ENCODE data around the gene CD38.

Gene CD38

GRCh38 chr4:15776871-15777648 is 1.1 kb upstream of the CD38 start:
- H3K4me1 ChIP-seq: peaks cover 79% of the 10 kb centered on the region
- peak overlapping the region; percentile 90 for H3K9ac ChIP-seq
- H3K4me2 ChIP-seq: peak overlapping the region; percentile 83
- H3K4me3 ChIP-seq: peak overlapping the region; percentile 90
- H3K9me3 ChIP-seq: peaks cover 8% of the 10 kb centered on the region; the same call in 1 of the 2 replicates
- H3K36me3 ChIP-seq: peaks cover 16% of the 10 kb centered on the region
- H4K20me1 ChIP-seq: no peaks in the 10 kb centered on the region
- H3K27ac ChIP-seq: peak overlapping the region; percentile 95
- H3K27me3 ChIP-seq: no peaks in the 10 kb centered on the region
- TF ChIP-seq Cebpa-rat (IDR thresholded peaks at IDR 0.05): peak; percentile 57; the same call in 1 of the 2 replicates

DNA sequence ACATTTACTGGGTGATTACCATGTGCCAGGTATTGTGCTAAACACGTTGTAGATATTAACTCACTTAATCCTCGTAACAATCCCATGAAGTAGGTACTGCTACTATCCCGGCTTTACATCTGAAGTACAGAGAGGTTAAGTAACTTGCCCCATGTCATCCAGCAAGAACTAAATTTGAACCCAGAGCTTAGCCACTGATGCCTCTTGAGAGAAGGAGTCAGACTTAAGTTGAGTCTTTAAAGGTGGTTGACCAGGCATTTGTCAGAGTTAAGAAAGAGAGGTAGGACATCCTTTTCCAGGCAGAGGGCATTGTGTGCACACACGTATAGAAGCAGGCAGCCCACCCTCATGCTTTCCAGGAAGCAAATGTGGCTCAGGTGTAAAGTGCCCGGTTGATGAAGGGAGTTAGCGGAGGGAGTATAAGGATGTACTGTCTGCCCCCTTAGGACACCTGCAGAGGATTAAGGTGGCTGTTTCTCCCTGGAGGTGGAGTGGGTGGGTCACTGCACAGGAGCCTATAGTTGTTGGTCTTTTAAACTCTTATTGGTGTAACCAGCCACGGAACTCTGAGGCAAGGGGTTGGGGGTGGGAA is 335 bp upstream of the CD38 start:
- peaks cover 15% of the 10 kb centered on the region for H3K9me3 ChIP-seq
- no peaks in the 10 kb centered on the region for H3K27me3 ChIP-seq
- no peak for TF ChIP-seq Cebpa-rat (IDR thresholded peaks at IDR 0.05)
- H3K4me2 ChIP-seq: peak overlapping the region; percentile 83
- H4K20me1 ChIP-seq: no peaks in the 10 kb centered on the region
- H3K9ac ChIP-seq: peak overlapping the region; percentile 90
- H3K27ac ChIP-seq: peak overlapping the region; percentile 95
- H3K36me3 ChIP-seq: peaks cover 24% of the 10 kb centered on the region
- peak overlapping the region; percentile 90 for H3K4me3 ChIP-seq
- peaks cover 79% of the 10 kb centered on the region for H3K4me1 ChIP-seq

DNA sequence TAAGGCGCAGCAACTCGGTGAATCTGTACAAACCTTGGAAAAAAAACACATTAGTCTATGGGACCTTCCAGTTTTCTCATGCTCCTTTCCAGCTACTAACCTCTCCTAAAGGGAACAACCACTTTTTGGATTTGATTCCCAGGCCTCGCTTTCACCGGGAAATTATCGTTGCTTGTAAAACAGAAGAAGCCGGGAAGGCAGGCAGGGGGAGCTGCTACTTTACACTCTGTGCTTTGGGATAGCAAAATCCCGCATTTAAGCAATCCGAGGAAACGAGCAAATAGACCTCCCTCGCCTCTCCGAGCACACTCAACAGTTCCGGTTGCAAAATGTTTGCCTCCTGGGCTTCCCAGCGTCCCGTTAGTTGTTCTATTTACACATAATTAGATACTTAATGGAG is 1.2 kb downstream of the CD38 start:
- Histone ChIP-seq H3K4me1 (peaks cover 74% of the 10 kb centered on the region), H3K27ac (peak overlapping the region; percentile 95), H4K20me1 (no peaks in the 10 kb centered on the region), H3K36me3 (peaks cover 39% of the 10 kb centered on the region), H3K9ac (peak overlapping the region; percentile 90), H3K4me2 (peak overlapping the region; percentile 83), H3K27me3 (no peaks in the 10 kb centered on the region), H3K4me3 (peak overlapping the region; percentile 90), H3K9me3 (peaks cover 30% of the 10 kb centered on the region)
- TF ChIP-seq Cebpa-rat (IDR thresholded peaks at IDR 0.05): no peak

DNA sequence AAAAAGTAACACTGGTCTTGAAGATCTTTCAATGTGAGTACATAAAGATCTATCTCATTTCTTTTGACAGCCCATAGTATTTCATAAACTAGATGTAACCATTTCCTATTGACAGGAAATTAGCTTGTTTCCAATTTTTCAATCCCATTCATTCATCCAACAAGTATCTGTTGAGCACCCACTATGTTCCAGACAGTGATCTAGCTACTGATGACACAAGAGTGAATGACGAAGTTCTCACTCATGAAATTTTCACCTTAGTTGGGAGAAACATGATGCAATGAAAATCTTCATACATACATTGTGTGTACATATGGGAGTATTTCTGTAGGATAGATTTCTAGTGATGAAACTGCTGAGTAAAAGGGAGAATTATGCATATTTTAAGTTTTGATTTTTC is 1.7 kb downstream of the CD38 start:
- Histone ChIP-seq H3K27me3 (no peaks in the 10 kb centered on the region), H3K4me1 (peaks cover 74% of the 10 kb centered on the region), H3K27ac (peak overlapping the region; percentile 95), H3K4me3 (peak overlapping the region; percentile 90), H3K36me3 (peaks cover 44% of the 10 kb centered on the region), H3K9ac (peak overlapping the region; percentile 90), H4K20me1 (no peaks in the 10 kb centered on the region), H3K4me2 (peak overlapping the region; percentile 83), H3K9me3 (peaks cover 35% of the 10 kb centered on the region)
- TF ChIP-seq Cebpa-rat (IDR thresholded peaks at IDR 0.05): no peak

DNA sequence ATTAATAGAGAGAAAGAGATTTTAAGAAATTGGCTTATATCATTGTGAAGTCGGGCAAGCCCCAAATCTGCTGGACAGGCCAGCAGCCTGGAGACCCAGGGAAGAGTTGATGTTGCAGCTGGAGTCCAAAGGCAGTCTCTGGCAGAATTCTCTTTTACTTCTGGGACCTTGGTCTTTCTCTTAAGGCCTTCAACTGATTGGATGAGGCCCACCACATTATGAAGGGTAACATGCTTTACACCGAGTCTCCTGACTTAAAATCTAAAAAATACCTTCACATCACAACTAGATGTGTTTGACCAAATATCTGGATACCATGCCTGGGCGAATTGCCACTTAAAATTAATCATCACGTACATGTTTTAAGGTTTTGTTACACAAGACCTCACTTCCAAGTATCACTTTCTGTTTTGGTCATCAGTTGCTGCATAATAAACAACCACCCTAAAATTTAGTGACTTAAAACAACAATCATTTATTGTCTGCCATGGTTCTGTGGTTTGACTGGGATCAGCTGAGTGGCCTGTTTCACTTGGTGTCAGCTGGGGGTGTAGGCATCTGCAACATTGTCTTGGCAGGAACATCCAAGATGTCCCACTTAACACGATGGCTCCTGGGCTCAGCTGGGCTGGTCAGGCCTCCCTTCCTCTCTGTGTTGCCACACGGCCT is 3.4 kb downstream of the CD38 start:
- Histone ChIP-seq H3K9ac (no peak overlapping the region), H4K20me1 (peaks cover 3% of the 10 kb centered on the region; the same call in 1 of the 2 replicates), H3K27ac (peak overlapping the region; percentile 95), H3K36me3 (peaks cover 61% of the 10 kb centered on the region), H3K4me1 (peaks cover 60% of the 10 kb centered on the region), H3K27me3 (no peaks in the 10 kb centered on the region), H3K4me2 (peak overlapping the region; percentile 83), H3K4me3 (peak overlapping the region; percentile 90), H3K9me3 (peaks cover 53% of the 10 kb centered on the region)
- no peak for TF ChIP-seq Cebpa-rat (IDR thresholded peaks at IDR 0.05)

GRCh38 chr4:15783676-15784075 is 5.5 kb downstream of the CD38 start:
- H3K36me3 ChIP-seq: peaks cover 82% of the 10 kb centered on the region
- peaks cover 23% of the 10 kb centered on the region; the same call in 1 of the 2 replicates for H4K20me1 ChIP-seq
- H3K4me1 ChIP-seq: peaks cover 46% of the 10 kb centered on the region
- no peak overlapping the region for H3K4me2 ChIP-seq
- peak overlapping the region; percentile 90; the same call in 1 of the 2 replicates for H3K4me3 ChIP-seq
- H3K27me3 ChIP-seq: no peaks in the 10 kb centered on the region
- no peak overlapping the region for H3K27ac ChIP-seq
- H3K9ac ChIP-seq: no peak overlapping the region
- H3K9me3 ChIP-seq: peaks cover 74% of the 10 kb centered on the region
- TF ChIP-seq Cebpa-rat (IDR thresholded peaks at IDR 0.05): no peak

- TF ChIP-seq Cebpa-rat (IDR thresholded peaks at IDR 0.05): no peak
- H3K27ac ChIP-seq: no peak overlapping the region
- H3K27me3 ChIP-seq: no peaks in the 10 kb centered on the region
- no peak overlapping the region for H3K9ac ChIP-seq
- H4K20me1 ChIP-seq: peaks cover 23% of the 10 kb centered on the region; the same call in 1 of the 2 replicates
- H3K36me3 ChIP-seq: peaks cover 94% of the 10 kb centered on the region
- H3K9me3 ChIP-seq: peaks cover 86% of the 10 kb centered on the region
- H3K4me3 ChIP-seq: no peak overlapping the region
- H3K4me2 ChIP-seq: no peak overlapping the region
- H3K4me1 ChIP-seq: peaks cover 45% of the 10 kb centered on the region
These were observed 7.0 kb downstream of the CD38 start for GRCh38 chr4:15784959-15785634.

- H3K4me3 ChIP-seq: 0 out of 2 replicates have a peak overlapping the region, but pooled peaks have one; percentile 14
- H3K9me3 ChIP-seq: peaks cover 88% of the 10 kb centered on the region
- H3K36me3 ChIP-seq: peaks cover 88% of the 10 kb centered on the region
- peaks cover 23% of the 10 kb centered on the region; the same call in 1 of the 2 replicates for H4K20me1 ChIP-seq
- H3K9ac ChIP-seq: no peak overlapping the region
- no peak for TF ChIP-seq Cebpa-rat (IDR thresholded peaks at IDR 0.05)
- H3K27ac ChIP-seq: no peak overlapping the region
- no peak overlapping the region for H3K4me2 ChIP-seq
- peaks cover 29% of the 10 kb centered on the region for H3K4me1 ChIP-seq
- H3K27me3 ChIP-seq: no peaks in the 10 kb centered on the region
These were observed 8.6 kb downstream of the CD38 start for GRCh38 chr4:15786743-15787142.

DNA sequence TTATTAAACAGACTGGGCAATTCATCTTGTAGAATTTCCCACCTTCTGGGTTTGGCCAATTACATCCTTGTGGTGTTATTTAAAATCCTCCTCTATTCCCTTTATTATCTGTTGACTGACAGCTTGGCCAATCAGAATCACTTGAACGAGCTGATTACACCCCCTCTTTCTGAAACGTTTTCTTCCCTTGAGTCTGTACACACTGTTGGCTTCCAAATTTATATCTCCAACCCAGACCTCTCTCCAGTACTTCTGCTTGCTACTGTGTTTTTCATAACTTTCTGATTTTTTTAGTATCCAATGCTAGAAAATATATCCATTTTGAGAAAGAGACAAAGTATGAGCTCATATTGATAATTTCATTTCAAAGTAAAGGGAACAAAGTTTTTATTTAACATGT is 14.8 kb downstream of the CD38 start:
- H3K27me3 ChIP-seq: no peaks in the 10 kb centered on the region
- peaks cover 29% of the 10 kb centered on the region for H3K9me3 ChIP-seq
- H3K4me2 ChIP-seq: no peak overlapping the region
- H3K4me1 ChIP-seq: peaks cover 44% of the 10 kb centered on the region
- no peak for TF ChIP-seq Cebpa-rat (IDR thresholded peaks at IDR 0.05)
- H3K9ac ChIP-seq: no peak overlapping the region
- peaks cover 42% of the 10 kb centered on the region for H3K36me3 ChIP-seq
- no peak overlapping the region for H3K4me3 ChIP-seq
- peaks cover 5% of the 10 kb centered on the region; the same call in 1 of the 2 replicates for H4K20me1 ChIP-seq
- H3K27ac ChIP-seq: no peak overlapping the region

Measured in BLaER1 (cell line).